Suprapubic skin (tissue), 4 donors: ENCODE data around the gene WDFY4. TPM values are rescaled to one million over a fixed set of nuclear protein-coding genes. Genes with fewer than 3 reads are reported as not detected.

Experiments used
- DNase-seq, 2 donors: peaks; one replicate each; pipeline ENCODE4 v3.0.0-alpha.2; 2019; ENCODE audit warnings: low spot score in 2 of 2
- H3K27ac ChIP-seq: fragments of 200-600 bp; sonication (generic); one replicate; pipeline ENCODE4 v1.5.1; 2019
- H3K27me3 ChIP-seq: fragments of 200-600 bp; sonication (generic); one replicate; pipeline ENCODE4 v1.5.1; 2019
- H3K36me3 ChIP-seq: fragments of 200-600 bp; sonication (generic); one replicate; pipeline ENCODE4 v1.5.1; 2019
- H3K4me1 ChIP-seq: fragments of 200-600 bp; sonication (generic); one replicate; pipeline ENCODE4 v1.5.1; 2019
- H3K4me3 ChIP-seq: fragments of 200-600 bp; sonication (generic); one replicate; pipeline ENCODE4 v1.5.1; 2019; ENCODE audit warnings: mild to moderate bottlenecking
- H3K9me3 ChIP-seq: fragments of 200-600 bp; sonication (generic); one replicate; pipeline ENCODE4 v1.5.1; 2019
- EP300 ChIP-seq: sonication (generic); formaldehyde crosslinking; IDR thresholded peaks from one replicate; pipeline ENCODE4 v1.6.1; 2017; ENCODE audit warnings: antibody characterized with exemption
- POLR2A ChIP-seq, 2 donors: fragments of 450-650 bp; IDR thresholded peaks; one replicate each; pipeline ENCODE4 v1.6.1; 2017; ENCODE audit warnings: antibody characterized with exemption in 2 of 2, mild to moderate bottlenecking in 2 of 2, moderate library complexity in 2 of 2
- POLR2AphosphoS5 ChIP-seq, 3 donors: sonication (generic); formaldehyde crosslinking; IDR thresholded peaks; one replicate each; pipeline ENCODE4 v1.6.1; 2017; ENCODE audit warnings: antibody characterized with exemption in 3 of 3
- WGBS: methylation state at CpG from one replicate; pipeline ENCODE4 v1.1.5; 2018; 5-methylcytosine and 5-hydroxymethylcytosine counted together
- total RNA-seq, 4 donors: library from RNA; depleted of rRNA; stranded (reverse); fragments of >200 nt; gene quantifications; one replicate each; pipeline ENCODE4 v1.1.0, GENCODE V29; 2016
- TF ChIP-seq, protein P1 (sequence below), 2 donors: fragments of 200-600 bp in 1 of 2; fragments of 450-650 bp in 1 of 2; sonication (generic) in 1 of 2; IDR thresholded peaks; one replicate each; pipeline ENCODE4 v1.5.1; 2016 to 2019; ENCODE audit warnings: antibody characterized with exemption in 2 of 2, mild to moderate bottlenecking in 1 of 2, moderate library complexity in 1 of 2

Gene WDFY4
- total RNA-seq, 4 donors from 2014 or later: 0.57 to 2.9 (median 1.0) TPM

DNA sequence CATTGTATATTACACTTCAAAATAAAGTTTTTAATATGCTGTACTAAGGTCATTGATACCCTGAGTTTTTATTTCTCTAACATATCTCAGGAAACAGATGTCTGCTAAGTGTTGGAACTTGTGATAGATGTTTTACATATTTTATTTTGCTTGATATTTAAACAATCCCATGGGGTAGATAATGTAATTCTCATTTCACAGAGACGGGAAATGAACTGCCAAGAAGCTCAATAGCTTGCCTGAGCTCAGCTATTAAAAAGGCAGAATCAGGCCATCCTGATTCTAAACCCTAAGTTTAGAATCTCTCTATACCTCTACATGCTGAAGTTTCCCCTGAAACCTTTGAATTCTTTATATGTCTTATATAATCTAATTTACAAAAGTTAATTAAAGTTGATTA lies 128.6 kb downstream of the WDFY4 start:
- H3K27ac ChIP-seq: no peak overlapping the region
- H3K9me3 ChIP-seq: no peaks in the 10 kb centered on the region
- DNase-seq: no peak
- H3K27me3 ChIP-seq: no peaks in the 10 kb centered on the region
- H3K4me1 ChIP-seq: no peaks in the 10 kb centered on the region
- H3K36me3 ChIP-seq: no peaks in the 10 kb centered on the region
- TF ChIP-seq, protein P1, sequence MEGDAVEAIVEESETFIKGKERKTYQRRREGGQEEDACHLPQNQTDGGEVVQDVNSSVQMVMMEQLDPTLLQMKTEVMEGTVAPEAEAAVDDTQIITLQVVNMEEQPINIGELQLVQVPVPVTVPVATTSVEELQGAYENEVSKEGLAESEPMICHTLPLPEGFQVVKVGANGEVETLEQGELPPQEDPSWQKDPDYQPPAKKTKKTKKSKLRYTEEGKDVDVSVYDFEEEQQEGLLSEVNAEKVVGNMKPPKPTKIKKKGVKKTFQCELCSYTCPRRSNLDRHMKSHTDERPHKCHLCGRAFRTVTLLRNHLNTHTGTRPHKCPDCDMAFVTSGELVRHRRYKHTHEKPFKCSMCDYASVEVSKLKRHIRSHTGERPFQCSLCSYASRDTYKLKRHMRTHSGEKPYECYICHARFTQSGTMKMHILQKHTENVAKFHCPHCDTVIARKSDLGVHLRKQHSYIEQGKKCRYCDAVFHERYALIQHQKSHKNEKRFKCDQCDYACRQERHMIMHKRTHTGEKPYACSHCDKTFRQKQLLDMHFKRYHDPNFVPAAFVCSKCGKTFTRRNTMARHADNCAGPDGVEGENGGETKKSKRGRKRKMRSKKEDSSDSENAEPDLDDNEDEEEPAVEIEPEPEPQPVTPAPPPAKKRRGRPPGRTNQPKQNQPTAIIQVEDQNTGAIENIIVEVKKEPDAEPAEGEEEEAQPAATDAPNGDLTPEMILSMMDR (IDR thresholded peaks at IDR 0.05): no peak
- TF ChIP-seq POLR2AphosphoS5 (IDR thresholded peaks at IDR 0.05) (no peak), EP300 (no peak), POLR2A (IDR thresholded peaks at IDR 0.05) (no peak)
- H3K4me3 ChIP-seq: no peak overlapping the region
- 36% methylated on average over 1 of the region's 1 CpG for WGBS

DNA sequence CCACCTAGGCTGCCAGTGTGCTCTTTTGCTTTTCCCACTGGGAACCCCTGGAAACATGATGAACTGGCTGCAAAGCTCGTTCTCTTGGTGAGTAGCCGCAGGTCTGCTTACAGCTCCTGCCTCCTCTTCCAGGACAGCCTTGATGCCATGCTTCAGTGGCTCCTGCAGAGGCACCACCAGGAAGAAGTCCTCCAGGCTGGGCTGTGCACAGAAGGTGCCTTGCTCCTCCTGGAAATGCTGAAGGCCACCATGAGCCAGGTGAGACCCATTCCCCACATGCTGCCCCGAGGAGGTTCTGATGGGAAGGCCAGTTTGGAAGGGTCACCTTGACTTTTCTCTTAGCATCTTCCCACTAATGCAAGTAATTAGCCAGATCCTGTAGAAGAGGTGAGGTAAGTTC lies 129.2 kb downstream of the WDFY4 start:
- H3K27ac ChIP-seq: no peak overlapping the region
- no peaks in the 10 kb centered on the region for H3K4me1 ChIP-seq
- WGBS: 96% methylated on average over 3 of the region's 3 CpGs
- no peak for DNase-seq
- no peak for TF ChIP-seq POLR2A (IDR thresholded peaks at IDR 0.05)
- TF ChIP-seq, protein P1 (IDR thresholded peaks at IDR 0.05): no peak
- no peak for TF ChIP-seq EP300
- no peak for TF ChIP-seq POLR2AphosphoS5 (IDR thresholded peaks at IDR 0.05)
- H3K27me3 ChIP-seq: no peaks in the 10 kb centered on the region
- H3K4me3 ChIP-seq: no peak overlapping the region
- H3K36me3 ChIP-seq: no peaks in the 10 kb centered on the region
- H3K9me3 ChIP-seq: no peaks in the 10 kb centered on the region

GRCh38 chr10:48814933-48815332 lies 130.3 kb downstream of the WDFY4 start:
- no peak for DNase-seq
- no peaks in the 10 kb centered on the region for H3K4me1 ChIP-seq
- no peak overlapping the region for H3K27ac ChIP-seq
- no peak overlapping the region for H3K4me3 ChIP-seq
- no peaks in the 10 kb centered on the region for H3K9me3 ChIP-seq
- no peaks in the 10 kb centered on the region for H3K36me3 ChIP-seq
- TF ChIP-seq, protein P1 (IDR thresholded peaks at IDR 0.05): no peak
- no peak for TF ChIP-seq POLR2AphosphoS5 (IDR thresholded peaks at IDR 0.05)
- no peak for TF ChIP-seq EP300
- no peak for TF ChIP-seq POLR2A (IDR thresholded peaks at IDR 0.05)
- WGBS: 61% methylated on average over 1 of the region's 1 CpG
- no peaks in the 10 kb centered on the region for H3K27me3 ChIP-seq

DNA sequence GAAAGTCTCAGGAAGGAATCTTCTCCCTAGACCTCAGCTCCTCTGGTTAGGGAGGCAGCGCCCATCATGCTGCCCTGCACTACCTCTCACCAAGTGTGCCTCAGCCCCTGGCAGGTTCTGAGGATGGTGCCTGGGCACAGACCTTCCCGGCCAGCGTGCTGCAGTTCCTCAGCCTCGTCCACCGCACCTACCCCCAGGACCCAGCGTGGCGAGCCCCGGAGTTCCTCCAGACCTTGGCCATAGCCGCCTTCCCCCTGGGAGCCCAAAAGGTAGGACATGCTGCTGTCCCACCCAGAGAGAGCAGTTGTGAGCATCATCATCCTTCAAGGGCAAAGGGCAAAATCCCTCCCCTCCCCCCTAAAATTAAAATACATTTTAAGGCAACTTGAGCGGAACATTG lies 132.5 kb downstream of the WDFY4 start:
- no peak overlapping the region for H3K4me3 ChIP-seq
- no peaks in the 10 kb centered on the region for H3K36me3 ChIP-seq
- no peaks in the 10 kb centered on the region for H3K9me3 ChIP-seq
- no peak for DNase-seq
- 85% methylated on average over 5 of the region's 10 CpGs for WGBS
- H3K27me3 ChIP-seq: no peaks in the 10 kb centered on the region
- H3K27ac ChIP-seq: no peak overlapping the region
- TF ChIP-seq POLR2A (IDR thresholded peaks at IDR 0.05) (no peak), EP300 (no peak), POLR2AphosphoS5 (IDR thresholded peaks at IDR 0.05) (no peak)
- TF ChIP-seq, protein P1 (IDR thresholded peaks at IDR 0.05): no peak
- H3K4me1 ChIP-seq: no peaks in the 10 kb centered on the region

GRCh38 chr10:48818081-48818480 lies 133.4 kb downstream of the WDFY4 start:
- Histone ChIP-seq H3K4me3 (no peak overlapping the region), H3K36me3 (no peaks in the 10 kb centered on the region), H3K4me1 (no peaks in the 10 kb centered on the region), H3K9me3 (no peaks in the 10 kb centered on the region), H3K27ac (no peak overlapping the region), H3K27me3 (no peaks in the 10 kb centered on the region)
- 95% methylated on average over 2 of the region's 2 CpGs for WGBS
- TF ChIP-seq, protein P1 (IDR thresholded peaks at IDR 0.05): no peak
- TF ChIP-seq POLR2AphosphoS5 (IDR thresholded peaks at IDR 0.05): no peak
- no peak for TF ChIP-seq POLR2A (IDR thresholded peaks at IDR 0.05)
- no peak for TF ChIP-seq EP300
- DNase-seq: no peak
